SU-DHL-6 (cell line): Measurements from ENCODE around the gene AKR1B1.

Experiments used
- H2AFZ ChIP-seq: fragments of 200-600 bp; sonication (generic); 2 replicates; pipeline ENCODE4 v1.6.1; 2014; ENCODE audit warnings: low read depth, mild to moderate bottlenecking, moderate library complexity, mixed read lengths, antibody characterized with exemption, low read length; ENCODE audit not compliant: severe bottlenecking
- H3F3A ChIP-seq: fragments of 200-600 bp; shearing (Covaris generic); 2 replicates; pipeline ENCODE4 v1.6.0; 2016; ENCODE audit warnings: antibody characterized with exemption, mild to moderate bottlenecking; ENCODE audit not compliant: insufficient read depth
- H3K27ac ChIP-seq: fragments of 200-600 bp; sonication (generic); 2 replicates; pipeline ENCODE4 v1.5.1; 2016; ENCODE audit warnings: low read depth, mild to moderate bottlenecking, low read length, moderate library complexity, mixed read lengths
- H3K27me3 ChIP-seq: fragments of 200-600 bp; sonication (generic), shearing (Covaris generic); 2 replicates; pipeline ENCODE4 v1.6.0; 2014; ENCODE audit warnings: mild to moderate bottlenecking, low read length
- H3K36me3 ChIP-seq: fragments of 200-600 bp; sonication (generic); 2 replicates; pipeline ENCODE4 v1.6.1; 2014; ENCODE audit warnings: mild to moderate bottlenecking, low read length, mixed read lengths
- H3K4me2 ChIP-seq: fragments of 300-600, 200-600 bp; shearing (Covaris generic), sonication (generic); 2 replicates; pipeline ENCODE4 v1.6.0; 2014; ENCODE audit warnings: low read length, low read depth, mild to moderate bottlenecking; ENCODE audit not compliant: poor library complexity, severe bottlenecking
- H3K4me3 ChIP-seq: fragments of 200-600 bp; sonication (generic); 2 replicates; pipeline ENCODE4 v1.5.1; 2014; ENCODE audit warnings: antibody characterized with exemption, low read length, mild to moderate bottlenecking, mixed read lengths; ENCODE audit not compliant: insufficient read depth, poor library complexity, severe bottlenecking
- H3K79me2 ChIP-seq: fragments of 200-600 bp; sonication (generic); 2 replicates; pipeline ENCODE4 v1.6.1; 2014; ENCODE audit warnings: mild to moderate bottlenecking, low read length, moderate library complexity; ENCODE audit not compliant: insufficient read depth
- H3K9ac ChIP-seq: fragments of 200-600 bp; sonication (generic); 2 replicates; pipeline ENCODE4 v1.7.0; 2014; ENCODE audit warnings: mild to moderate bottlenecking, low read length
- H3K9me2 ChIP-seq: fragments of 200-600 bp; sonication (generic); replicated peaks from 2 replicates; pipeline ENCODE4 v1.6.1; 2014; ENCODE audit warnings: low read length; ENCODE audit not compliant: insufficient read depth
- H3K9me3 ChIP-seq: fragments of 200-600 bp; sonication (generic); 2 replicates; pipeline ENCODE4 v1.6.1; 2014; ENCODE audit warnings: low read length, mixed read lengths; ENCODE audit not compliant: insufficient read depth
- H4K20me1 ChIP-seq: fragments of 200-600 bp; sonication (generic); 2 replicates; pipeline ENCODE4 v1.6.1; 2014; ENCODE audit warnings: low read depth, mild to moderate bottlenecking, antibody characterized with exemption, low read length, moderate library complexity, mixed read lengths
- EZH2phosphoT487 ChIP-seq: fragments of 200-600 bp; sonication (generic), shearing (Covaris generic); conservative IDR thresholded peaks from 2 replicates; pipeline ENCODE4 v1.6.1; 2018; ENCODE audit warnings: mild to moderate bottlenecking, antibody characterized with exemption, low read length, moderate library complexity, mixed read lengths
- TF ChIP-seq, protein P1 (sequence below): fragments of 200-600 bp; sonication (generic); IDR thresholded peaks from one replicate; pipeline ENCODE4 v1.5.1; 2017; ENCODE audit warnings: antibody characterized with exemption, mild to moderate bottlenecking, low read length, moderate library complexity; ENCODE audit not compliant: insufficient read depth, poor library complexity, severe bottlenecking

Gene AKR1B1

DNA sequence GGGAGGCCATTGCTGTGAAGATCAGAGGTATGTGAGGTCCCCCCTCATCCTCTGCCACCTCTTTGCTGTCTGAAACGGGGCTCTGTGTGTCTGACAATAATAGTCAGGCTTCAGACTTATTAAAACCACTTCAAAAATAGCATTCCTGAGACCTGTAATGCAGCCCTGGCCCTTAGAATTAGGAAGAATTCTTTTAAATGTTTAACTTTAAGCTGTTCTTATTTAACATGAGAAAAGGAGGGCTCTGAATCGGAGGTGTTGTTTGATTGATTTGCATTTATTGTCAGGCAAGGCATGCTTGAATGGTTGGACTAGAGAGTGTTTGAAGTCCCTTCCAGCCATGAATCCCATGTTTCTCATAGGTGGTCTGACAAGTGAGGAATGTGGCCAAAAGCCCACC lies 52.5 kb downstream of the AKR1B1 start:
- 0 out of 2 replicates have a peak, but pooled peaks cover 3% of the 10 kb centered on the region for H3K9me3 ChIP-seq

DNA sequence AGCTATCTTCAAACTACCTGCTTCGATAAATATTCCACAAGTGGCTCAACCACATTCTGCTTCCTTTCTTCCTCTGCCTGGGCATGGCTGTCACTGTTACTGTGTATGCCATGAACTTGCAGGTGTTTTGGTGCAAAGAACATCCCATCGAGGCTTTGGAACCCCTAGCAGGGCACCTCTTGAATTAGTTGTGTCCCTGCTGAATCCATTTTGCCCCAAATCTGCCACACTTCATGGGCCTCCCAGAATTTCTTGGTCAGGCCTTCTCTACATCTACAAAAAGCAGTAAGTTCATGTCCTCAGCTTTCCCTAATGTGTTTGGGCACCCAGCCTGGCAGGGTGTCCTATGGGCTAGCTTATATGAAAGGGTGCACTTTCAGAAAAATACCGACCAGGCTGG lies 53.6 kb downstream of the AKR1B1 start:
- Histone ChIP-seq H3F3A (no peaks in the 10 kb centered on the region), H3K27me3 (no peaks in the 10 kb centered on the region), H3K27ac (no peak overlapping the region), H3K79me2 (no peaks in the 10 kb centered on the region), H3K9me2 (no peaks in the 10 kb centered on the region), H3K9me3 (0 out of 2 replicates have a peak, but pooled peaks cover 3% of the 10 kb centered on the region), H3K9ac (no peak overlapping the region), H2AFZ (no peak overlapping the region), H3K4me2 (no peak overlapping the region), H3K4me3 (no peak overlapping the region), H3K36me3 (no peaks in the 10 kb centered on the region), H4K20me1 (no peaks in the 10 kb centered on the region)
- TF ChIP-seq EZH2phosphoT487 = no peak
- TF ChIP-seq, protein P1, sequence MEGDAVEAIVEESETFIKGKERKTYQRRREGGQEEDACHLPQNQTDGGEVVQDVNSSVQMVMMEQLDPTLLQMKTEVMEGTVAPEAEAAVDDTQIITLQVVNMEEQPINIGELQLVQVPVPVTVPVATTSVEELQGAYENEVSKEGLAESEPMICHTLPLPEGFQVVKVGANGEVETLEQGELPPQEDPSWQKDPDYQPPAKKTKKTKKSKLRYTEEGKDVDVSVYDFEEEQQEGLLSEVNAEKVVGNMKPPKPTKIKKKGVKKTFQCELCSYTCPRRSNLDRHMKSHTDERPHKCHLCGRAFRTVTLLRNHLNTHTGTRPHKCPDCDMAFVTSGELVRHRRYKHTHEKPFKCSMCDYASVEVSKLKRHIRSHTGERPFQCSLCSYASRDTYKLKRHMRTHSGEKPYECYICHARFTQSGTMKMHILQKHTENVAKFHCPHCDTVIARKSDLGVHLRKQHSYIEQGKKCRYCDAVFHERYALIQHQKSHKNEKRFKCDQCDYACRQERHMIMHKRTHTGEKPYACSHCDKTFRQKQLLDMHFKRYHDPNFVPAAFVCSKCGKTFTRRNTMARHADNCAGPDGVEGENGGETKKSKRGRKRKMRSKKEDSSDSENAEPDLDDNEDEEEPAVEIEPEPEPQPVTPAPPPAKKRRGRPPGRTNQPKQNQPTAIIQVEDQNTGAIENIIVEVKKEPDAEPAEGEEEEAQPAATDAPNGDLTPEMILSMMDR = no peak

More for the DNA sequence above, 52.5 kb downstream of the AKR1B1 start:
- H3K9ac ChIP-seq = no peak overlapping the region
- TF ChIP-seq, protein P1 = no peak
- no peak for TF ChIP-seq EZH2phosphoT487
- no peaks in the 10 kb centered on the region for H3F3A ChIP-seq
- H3K27me3 ChIP-seq = no peaks in the 10 kb centered on the region
- H3K4me3 ChIP-seq = no peak overlapping the region
- no peak overlapping the region for H3K27ac ChIP-seq
- no peak overlapping the region for H3K4me2 ChIP-seq
- H2AFZ ChIP-seq = no peak overlapping the region
- H3K9me2 ChIP-seq = no peaks in the 10 kb centered on the region
- no peaks in the 10 kb centered on the region for H3K79me2 ChIP-seq
- H3K36me3 ChIP-seq = no peaks in the 10 kb centered on the region
- no peaks in the 10 kb centered on the region for H4K20me1 ChIP-seq

DNA sequence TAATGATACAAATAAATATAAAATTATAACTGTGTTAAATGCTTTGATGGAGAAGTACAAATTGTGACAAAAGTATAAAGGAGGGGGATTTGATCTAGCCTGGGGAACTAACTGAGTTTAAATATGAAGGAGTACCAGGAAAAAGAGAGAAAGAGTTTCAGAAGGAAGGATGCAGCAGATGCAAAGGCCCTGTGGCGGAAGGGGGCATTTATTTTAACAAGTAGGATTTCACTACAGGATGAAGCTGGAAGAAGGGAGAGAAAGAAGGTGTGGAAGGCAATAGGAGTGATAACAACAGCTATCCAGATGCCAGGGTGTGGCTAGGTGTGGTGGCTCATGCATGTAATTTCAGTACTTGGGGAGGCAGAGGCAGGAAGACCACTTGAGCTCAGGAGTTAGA lies 55.8 kb downstream of the AKR1B1 start:
- H3F3A ChIP-seq = no peaks in the 10 kb centered on the region
- no peaks in the 10 kb centered on the region for H4K20me1 ChIP-seq
- no peaks in the 10 kb centered on the region for H3K79me2 ChIP-seq
- TF ChIP-seq, protein P1 = no peak
- TF ChIP-seq EZH2phosphoT487 = no peak
- no peak overlapping the region for H2AFZ ChIP-seq
- no peak overlapping the region for H3K4me3 ChIP-seq
- 0 out of 2 replicates have a peak, but pooled peaks cover 3% of the 10 kb centered on the region for H3K9me3 ChIP-seq
- no peaks in the 10 kb centered on the region for H3K9me2 ChIP-seq
- no peak overlapping the region for H3K4me2 ChIP-seq
- no peaks in the 10 kb centered on the region for H3K27me3 ChIP-seq
- H3K36me3 ChIP-seq = no peaks in the 10 kb centered on the region
- H3K9ac ChIP-seq = no peak overlapping the region
- H3K27ac ChIP-seq = no peak overlapping the region
